Pancreas (tissue), 10 donors: Measurements from ENCODE around the gene C14orf132. TPM values are rescaled to one million over a fixed set of nuclear protein-coding genes. Genes with fewer than 3 reads are reported as not detected.

Experiments used
- ATAC-seq, 4 donors: fragments of 200-7000 bp; cut with Tn5 transposase; one replicate each; pipeline versions ENCODE4 v1.8.0 to v1.9.1; 2020; ENCODE audit warnings: mild to moderate bottlenecking in 4 of 4, moderate library complexity in 4 of 4
- DNase-seq, 6 donors: peaks; one replicate each; pipeline ENCODE4 v3.0.0-alpha.2; 2020
- FAIRE-seq: peaks from 2 replicates; lab custom pipeline; 2012; peaks lifted over from hg19 to GRCh38; lab: Jason Lieb, UNC
- H3K27ac ChIP-seq, 4 donors: fragments of 200-600 bp; sonication (generic); 1 replicate in 3 of 4; 2 replicates in 1 of 4; pipeline versions ENCODE4 v1.5.0 to v1.8.0; 2020
- H3K27me3 ChIP-seq, 4 donors: fragments of 200-600 bp; one replicate each; pipeline ENCODE4 v1.8.0; 2021
- H3K36me3 ChIP-seq, 3 donors: fragments of 200-600 bp; sonication (generic) in 1 of 3; one replicate each; pipeline versions ENCODE4 v1.5.0 to v1.8.0; 2020 to 2021
- H3K4me1 ChIP-seq, 3 donors: fragments of 200-600 bp; one replicate each; pipeline ENCODE4 v1.8.0; 2021
- H3K4me3 ChIP-seq, 4 donors: fragments of 200-600 bp; sonication (generic) in 2 of 4; one replicate each; pipeline versions ENCODE4 v1.5.0 to v1.8.0; 2020 to 2021
- H3K9me3 ChIP-seq, 4 donors: fragments of 200-600 bp; one replicate each; pipeline ENCODE4 v1.8.0; 2021
- WGBS, 2 donors: extraction: QIAGEN DNeasy Blood & Tissue Kit; methylation state at CpG; one replicate each; pipeline ENCODE4 v1.1.7; 2013; 5-methylcytosine and 5-hydroxymethylcytosine counted together
- intact Hi-C, 3 donors: fragments of 100-400 bp; cut with DNase I; formaldehyde crosslinking; loops; one replicate each; pipeline versions ENCODE4 v1.11.1 to v1.14.2; 2022
- polyA plus RNA-seq, 2 donors: library from polyadenylated mRNA; stranded (reverse); fragments of 200-250 nt; gene quantifications; one replicate each; pipeline ENCODE4 v1.2.3, GENCODE V29; 2013
- total RNA-seq, 6 donors: library from RNA; stranded (reverse); fragmentation: NEBNext Ultra II Directional in 4 of 6; extraction: Animal tissue kit (Norgen Biotek cat#: 25700) in 4 of 6; gene quantifications; one replicate each; pipeline versions ENCODE4 v1.2.1 to v1.2.4, GENCODE V29; 2021 to 2023
- TF ChIP-seq, protein P1 (sequence below), 4 donors: fragments of 200-600 bp; sonication (generic) in 3 of 4; IDR thresholded peaks; one replicate each; pipeline versions ENCODE4 v1.5.0 to v1.8.0; 2021; ENCODE audit warnings: antibody characterized with exemption in 4 of 4
- donor health status: healthy with polysubstance abuse.
- donor health status: DM: no; HTN: no; CAD: no; lungs with moderate emphysema.
- donor health status: DM: no; HTN: no; CAD: no.
- donor health status: control.
- donor health status: control.
- donor health status: Bipolar disorder and iron deficiency.
- donor health status: DM: yes; HTN: yes; CAD: no.
- donor health status: DM: no; HTN: no; CAD: no.
- donor health status: DM: no; HTN: no; CAD: no.
- donor health status: DM: yes; HTN: yes; CAD: no.

C14orf132 gene
- total and polyA plus RNA-seq, 8 donors: 1.5 to 11.7 (median 3.7) TPM

DNA sequence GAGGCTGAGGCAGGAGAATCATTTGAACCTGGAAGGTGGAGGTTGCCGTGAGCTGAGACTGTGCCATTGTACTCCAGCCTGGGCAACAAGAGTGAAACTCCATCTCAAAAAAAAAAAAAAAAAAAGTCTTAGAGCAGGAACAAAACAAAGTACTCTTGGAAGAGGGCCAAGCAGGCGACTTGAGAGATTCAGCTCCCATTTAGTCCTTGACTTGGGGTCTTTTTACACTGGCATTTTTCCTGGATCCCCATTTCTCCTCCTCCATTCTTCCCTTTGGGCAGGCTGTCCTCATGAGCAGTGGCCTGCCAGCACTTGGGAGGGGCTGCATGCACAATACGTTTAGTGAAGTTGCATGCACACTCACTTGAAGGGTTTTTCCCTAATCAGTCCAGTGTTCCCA is 72.9 kb downstream of the C14orf132 start:
- intact Hi-C loops: no loop called here
- DNase-seq (no peak), FAIRE-seq (no peak), ATAC-seq (no peak)
- no peak overlapping the region for H3K27ac ChIP-seq
- TF ChIP-seq, protein P1, sequence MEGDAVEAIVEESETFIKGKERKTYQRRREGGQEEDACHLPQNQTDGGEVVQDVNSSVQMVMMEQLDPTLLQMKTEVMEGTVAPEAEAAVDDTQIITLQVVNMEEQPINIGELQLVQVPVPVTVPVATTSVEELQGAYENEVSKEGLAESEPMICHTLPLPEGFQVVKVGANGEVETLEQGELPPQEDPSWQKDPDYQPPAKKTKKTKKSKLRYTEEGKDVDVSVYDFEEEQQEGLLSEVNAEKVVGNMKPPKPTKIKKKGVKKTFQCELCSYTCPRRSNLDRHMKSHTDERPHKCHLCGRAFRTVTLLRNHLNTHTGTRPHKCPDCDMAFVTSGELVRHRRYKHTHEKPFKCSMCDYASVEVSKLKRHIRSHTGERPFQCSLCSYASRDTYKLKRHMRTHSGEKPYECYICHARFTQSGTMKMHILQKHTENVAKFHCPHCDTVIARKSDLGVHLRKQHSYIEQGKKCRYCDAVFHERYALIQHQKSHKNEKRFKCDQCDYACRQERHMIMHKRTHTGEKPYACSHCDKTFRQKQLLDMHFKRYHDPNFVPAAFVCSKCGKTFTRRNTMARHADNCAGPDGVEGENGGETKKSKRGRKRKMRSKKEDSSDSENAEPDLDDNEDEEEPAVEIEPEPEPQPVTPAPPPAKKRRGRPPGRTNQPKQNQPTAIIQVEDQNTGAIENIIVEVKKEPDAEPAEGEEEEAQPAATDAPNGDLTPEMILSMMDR (IDR thresholded peaks at IDR 0.05): no peak
- no peaks in the 10 kb centered on the region for H3K36me3 ChIP-seq
- H3K9me3 ChIP-seq: no peaks in the 10 kb centered on the region
- no peak overlapping the region for H3K4me3 ChIP-seq
- H3K27me3 ChIP-seq: no peaks in the 10 kb centered on the region
- 56 to 66% methylated on average over 3 of the region's 3 CpGs for WGBS, 2 donors
- peaks cover 0 to 3% (median 0%) of the 10 kb centered on the region in 3 donors for H3K4me1 ChIP-seq

DNA sequence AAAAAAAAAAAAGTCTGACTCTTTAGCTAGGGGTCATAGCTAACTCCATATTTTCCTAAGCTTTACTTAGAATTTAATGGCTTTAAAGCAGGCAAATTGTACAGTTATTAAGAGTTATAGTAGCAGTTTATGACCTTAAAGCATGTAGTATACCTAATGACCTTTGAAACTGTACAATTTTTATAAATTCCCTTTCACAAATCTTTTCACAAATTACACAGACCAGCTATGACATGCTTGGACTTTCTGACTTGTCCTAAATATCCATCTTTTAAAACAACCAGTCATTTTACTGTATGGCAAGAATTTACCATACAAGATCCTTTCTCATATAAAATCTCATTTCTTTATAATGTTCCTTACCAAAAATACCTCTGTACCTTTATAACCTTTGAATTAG is 74.8 kb downstream of the C14orf132 start:
- intact Hi-C loops: no loop called here
- Histone ChIP-seq H3K27me3 (no peaks in the 10 kb centered on the region), H3K36me3 (no peaks in the 10 kb centered on the region), H3K9me3 (no peaks in the 10 kb centered on the region), H3K27ac (no peak overlapping the region), H3K4me3 (no peak overlapping the region), H3K4me1 (no peaks in the 10 kb centered on the region)
- TF ChIP-seq, protein P1 (IDR thresholded peaks at IDR 0.05): no peak
- FAIRE-seq (no peak), DNase-seq (no peak), ATAC-seq (no peak)

DNA sequence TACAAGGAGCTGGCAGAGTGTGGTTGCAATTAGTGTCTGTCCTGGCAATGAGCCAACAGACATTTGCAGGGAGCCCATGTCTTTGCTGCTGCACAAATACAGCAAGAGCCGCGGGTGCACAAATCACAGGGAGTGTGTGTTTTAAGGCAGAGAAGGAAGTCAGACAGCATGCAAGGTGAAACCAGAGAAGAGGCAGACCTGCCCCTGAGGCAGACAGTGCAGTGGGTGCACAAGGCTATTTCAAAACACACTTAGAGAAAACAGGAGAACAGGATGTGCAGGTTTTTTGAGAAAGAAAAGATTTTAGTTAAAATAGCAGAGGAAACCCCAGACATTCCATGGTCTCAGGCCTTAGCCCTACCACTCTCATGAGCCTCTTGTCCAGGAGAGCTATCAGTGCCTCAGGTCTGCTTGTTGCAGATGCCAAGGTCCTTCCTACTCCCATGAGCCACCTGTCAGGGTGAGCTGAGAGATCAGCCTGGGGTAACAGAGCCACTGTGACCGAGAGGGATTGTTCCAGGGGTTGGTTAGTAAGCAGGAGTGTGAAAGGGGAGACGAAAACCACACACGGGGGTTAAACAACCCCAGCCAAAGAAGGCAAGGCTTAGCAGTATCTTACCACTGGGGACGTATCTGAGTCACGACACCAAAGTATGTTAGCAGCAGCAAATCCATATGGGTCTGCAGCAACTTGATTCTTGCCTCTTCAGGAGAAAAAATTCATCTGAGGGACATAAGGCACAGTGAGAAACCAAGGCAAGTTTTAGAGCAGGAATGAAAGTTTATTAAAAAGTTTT is 78.1 kb downstream of the C14orf132 start:
- no peak overlapping the region for H3K27ac ChIP-seq
- H3K4me3 ChIP-seq: no peak overlapping the region
- no peaks in the 10 kb centered on the region for H3K27me3 ChIP-seq
- 69 to 72% methylated on average over 7 of the region's 7 CpGs for WGBS, 2 donors
- no peaks in the 10 kb centered on the region for H3K9me3 ChIP-seq
- intact Hi-C loops: no loop called here
- DNase-seq: no peak
- no peaks in the 10 kb centered on the region for H3K36me3 ChIP-seq
- FAIRE-seq: no peak
- no peaks in the 10 kb centered on the region for H3K4me1 ChIP-seq
- ATAC-seq: no peak
- TF ChIP-seq, protein P1 (IDR thresholded peaks at IDR 0.05): no peak

DNA sequence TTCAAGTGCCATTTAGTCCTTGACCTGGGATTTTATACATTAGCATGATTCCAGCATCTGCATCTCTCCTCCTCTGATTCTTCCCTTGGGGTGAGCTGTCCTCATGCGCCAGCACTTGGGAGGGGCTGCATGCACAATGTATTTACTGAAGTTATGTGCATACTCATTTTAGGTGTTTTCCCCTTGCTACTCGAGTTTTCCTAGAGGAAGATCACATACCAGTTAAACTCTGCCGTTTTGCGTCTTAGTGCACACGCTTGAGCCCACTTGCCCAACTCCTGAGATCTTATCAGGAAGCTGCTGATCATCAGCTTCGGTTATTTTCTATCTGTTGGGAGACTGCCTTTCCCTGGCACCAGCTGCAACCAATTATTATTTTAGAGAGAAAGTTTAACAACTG is 78.8 kb downstream of the C14orf132 start:
- ATAC-seq (no peak), DNase-seq (no peak), FAIRE-seq (no peak)
- no peaks in the 10 kb centered on the region for H3K27me3 ChIP-seq
- intact Hi-C loops: no loop called here
- no peak overlapping the region for H3K4me3 ChIP-seq
- H3K9me3 ChIP-seq: no peaks in the 10 kb centered on the region
- H3K4me1 ChIP-seq: no peaks in the 10 kb centered on the region
- H3K36me3 ChIP-seq: no peaks in the 10 kb centered on the region
- no peak overlapping the region for H3K27ac ChIP-seq
- 79 to 90% methylated on average over 6 of the region's 6 CpGs for WGBS, 2 donors
- TF ChIP-seq, protein P1 (IDR thresholded peaks at IDR 0.05): no peak

DNA sequence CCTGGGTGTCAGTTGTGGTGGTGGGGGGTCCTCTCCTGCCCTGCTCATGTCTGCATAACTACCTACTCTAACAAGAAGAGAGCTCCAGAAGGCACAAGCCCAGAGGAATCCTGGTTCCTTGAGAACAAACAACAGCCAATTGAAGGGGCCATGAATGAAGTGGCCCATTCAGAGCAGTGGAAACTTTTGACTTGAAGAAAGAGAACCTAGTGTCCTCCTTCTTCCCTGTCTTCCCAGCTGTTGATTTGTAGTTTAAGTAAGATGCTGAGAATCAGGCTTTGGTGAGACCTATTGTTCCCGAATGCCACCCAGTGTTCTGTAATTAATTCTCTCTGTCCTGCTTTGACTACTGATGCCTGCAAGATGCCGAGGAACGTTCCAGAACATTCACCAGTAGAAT is 79.2 kb downstream of the C14orf132 start:
- Histone ChIP-seq H3K36me3 (no peaks in the 10 kb centered on the region), H3K9me3 (no peaks in the 10 kb centered on the region), H3K27ac (no peak overlapping the region), H3K4me1 (no peaks in the 10 kb centered on the region), H3K27me3 (no peaks in the 10 kb centered on the region), H3K4me3 (no peak overlapping the region)
- 75 to 91% methylated on average over 3 of the region's 3 CpGs for WGBS, 2 donors
- intact Hi-C loops: no loop called here
- DNase-seq (no peak), FAIRE-seq (no peak), ATAC-seq (no peak)
- TF ChIP-seq, protein P1 (IDR thresholded peaks at IDR 0.05): no peak
